Retinal pigment epithelial cell (primary cell): ENCODE measurements around the gene SMCP.

Experiments
- DNase-seq: peaks from one replicate; pipeline ENCODE4 v3.0.0-alpha.2; 2010; ENCODE audit warnings: low read depth
- H3K4me3 ChIP-seq: 2 replicates; pipeline ENCODE4 v1.5.1; 2011; ENCODE audit warnings: mild to moderate bottlenecking, low read length, control low read depth, moderate library complexity
- TF ChIP-seq, protein P1 (sequence below): conservative IDR thresholded peaks from 2 replicates; pipeline ENCODE4 v1.5.1; 2011; ENCODE audit warnings: low read depth, low read length, control low read depth, inconsistent platforms

Gene SMCP

GRCh38 chr1:152873495-152873894, 4.6 kb upstream of the SMCP start:
- TF ChIP-seq, protein P1, sequence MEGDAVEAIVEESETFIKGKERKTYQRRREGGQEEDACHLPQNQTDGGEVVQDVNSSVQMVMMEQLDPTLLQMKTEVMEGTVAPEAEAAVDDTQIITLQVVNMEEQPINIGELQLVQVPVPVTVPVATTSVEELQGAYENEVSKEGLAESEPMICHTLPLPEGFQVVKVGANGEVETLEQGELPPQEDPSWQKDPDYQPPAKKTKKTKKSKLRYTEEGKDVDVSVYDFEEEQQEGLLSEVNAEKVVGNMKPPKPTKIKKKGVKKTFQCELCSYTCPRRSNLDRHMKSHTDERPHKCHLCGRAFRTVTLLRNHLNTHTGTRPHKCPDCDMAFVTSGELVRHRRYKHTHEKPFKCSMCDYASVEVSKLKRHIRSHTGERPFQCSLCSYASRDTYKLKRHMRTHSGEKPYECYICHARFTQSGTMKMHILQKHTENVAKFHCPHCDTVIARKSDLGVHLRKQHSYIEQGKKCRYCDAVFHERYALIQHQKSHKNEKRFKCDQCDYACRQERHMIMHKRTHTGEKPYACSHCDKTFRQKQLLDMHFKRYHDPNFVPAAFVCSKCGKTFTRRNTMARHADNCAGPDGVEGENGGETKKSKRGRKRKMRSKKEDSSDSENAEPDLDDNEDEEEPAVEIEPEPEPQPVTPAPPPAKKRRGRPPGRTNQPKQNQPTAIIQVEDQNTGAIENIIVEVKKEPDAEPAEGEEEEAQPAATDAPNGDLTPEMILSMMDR = no peak
- DNase-seq = no peak

DNA sequence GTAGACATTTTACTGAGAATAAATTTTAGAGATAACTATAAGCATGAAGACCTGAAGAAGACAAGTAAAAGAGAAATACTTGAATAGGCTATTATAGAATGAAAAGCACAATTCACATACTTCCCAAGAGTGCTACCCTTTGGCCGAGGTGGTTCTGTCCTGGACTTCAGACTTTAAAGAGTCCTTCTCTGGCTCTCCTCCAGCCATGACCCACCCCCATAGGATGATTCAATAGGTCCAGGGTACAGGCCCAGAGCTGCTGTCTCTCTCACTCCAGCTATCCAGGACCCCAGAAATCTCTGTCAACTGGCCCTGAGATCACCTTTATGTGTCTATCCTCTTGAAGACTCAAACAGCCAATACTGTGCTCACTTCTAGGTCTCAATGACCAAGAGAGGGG, 1.3 kb upstream of the SMCP start:
- no peak for DNase-seq
- H3K4me3 ChIP-seq = no peak overlapping the region
- TF ChIP-seq, protein P1 = no peak

More at GRCh38 chr1:152873495-152873894, 4.6 kb upstream of the SMCP start:
- no peak overlapping the region for H3K4me3 ChIP-seq

DNA sequence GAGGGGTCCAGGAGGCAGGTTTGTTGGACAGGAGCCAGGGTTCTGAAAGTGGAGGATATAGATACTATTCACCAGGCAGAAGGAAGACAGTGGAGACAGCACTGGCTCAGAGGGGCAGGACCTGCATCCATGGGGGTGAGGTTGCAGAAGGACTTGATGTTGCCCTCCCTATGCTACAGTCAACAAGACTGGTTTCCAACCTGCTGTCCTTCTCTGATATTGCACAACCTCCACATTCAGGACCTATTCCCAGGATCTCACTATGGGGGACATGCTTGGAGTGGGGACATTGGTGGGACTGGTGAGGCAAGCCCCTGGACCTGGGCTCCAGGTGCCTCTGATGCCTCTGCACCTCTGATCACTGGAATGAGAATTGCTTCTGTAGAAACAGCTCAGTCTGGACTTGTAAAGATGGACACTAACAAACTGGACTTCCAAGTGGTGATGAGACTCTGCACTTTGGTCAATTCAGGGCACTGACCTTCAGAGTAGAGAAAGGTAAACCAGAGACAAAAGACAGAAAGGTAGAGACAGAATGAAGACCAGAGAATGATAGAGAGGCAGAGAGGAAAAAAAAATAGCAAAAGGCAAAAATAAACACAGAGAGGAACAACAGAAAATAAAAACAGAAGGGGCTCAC, 1.6 kb downstream of the SMCP start:
- no peak for DNase-seq
- TF ChIP-seq, protein P1 = no peak
- no peak overlapping the region for H3K4me3 ChIP-seq

- H3K4me3 ChIP-seq = no peak overlapping the region
- DNase-seq = no peak
- TF ChIP-seq, protein P1 = no peak
These were observed 2.2 kb downstream of the SMCP start for GRCh38 chr1:152880316-152880715.

GRCh38 chr1:152880907-152881306, 2.8 kb downstream of the SMCP start:
- TF ChIP-seq, protein P1 = no peak
- H3K4me3 ChIP-seq = no peak overlapping the region
- no peak for DNase-seq

DNA sequence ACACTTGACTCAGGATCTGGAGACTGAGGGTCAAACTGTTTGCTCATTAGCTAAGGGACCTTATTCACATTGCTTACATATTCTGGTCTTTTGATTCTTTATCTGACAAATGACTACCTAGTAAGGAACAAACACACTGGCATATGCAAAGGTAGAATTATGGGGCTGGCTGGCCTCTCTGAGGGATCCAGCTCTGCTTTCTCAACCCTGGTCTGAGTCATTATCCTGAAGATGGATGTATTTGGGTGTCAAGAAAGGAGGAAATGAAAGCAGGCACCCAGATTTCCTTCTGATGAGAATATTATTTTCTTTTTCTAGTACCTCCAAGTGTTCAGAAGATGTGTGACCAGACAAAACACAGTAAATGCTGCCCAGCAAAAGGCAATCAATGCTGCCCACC, 6.0 kb downstream of the SMCP start:
- no peak overlapping the region for H3K4me3 ChIP-seq
- TF ChIP-seq, protein P1 = no peak
- DNase-seq = no peak

DNA sequence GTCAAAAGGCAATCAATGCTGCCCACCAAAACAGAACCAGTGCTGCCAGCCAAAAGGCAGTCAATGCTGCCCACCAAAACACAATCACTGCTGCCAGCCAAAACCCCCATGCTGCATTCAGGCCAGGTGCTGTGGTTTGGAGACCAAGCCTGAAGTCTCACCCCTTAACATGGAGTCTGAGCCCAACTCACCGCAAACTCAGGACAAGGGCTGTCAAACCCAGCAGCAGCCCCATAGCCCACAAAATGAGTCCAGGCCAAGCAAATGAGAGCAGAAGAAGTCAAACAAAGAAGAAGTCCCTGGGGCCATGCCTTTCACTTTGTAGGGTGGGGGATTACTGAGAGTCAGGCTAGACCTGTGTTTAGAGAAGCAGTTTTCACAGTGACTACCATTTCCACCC, 6.4 kb downstream of the SMCP start:
- TF ChIP-seq, protein P1 = no peak
- DNase-seq = no peak
- H3K4me3 ChIP-seq = no peak overlapping the region
